Kidney (tissue), 14 donors: Measurements from ENCODE around the gene DIPK1A. TPM values are rescaled to one million over a fixed set of nuclear protein-coding genes. Genes with fewer than 3 reads are reported as not detected.

Experiments used
- DNase-seq, 5 donors: peaks; one replicate each; pipeline ENCODE4 v3.0.0-alpha.2; 2013 to 2020
- FAIRE-seq: peaks from 2 replicates; lab custom pipeline; 2012; peaks lifted over from hg19 to GRCh38; lab: Jason Lieb, UNC
- H3K27ac ChIP-seq, 2 donors: one replicate each; pipeline ENCODE4 v1.7.0; 2013; ENCODE audit warnings: low read depth in 2 of 2, low read length in 2 of 2, inconsistent platforms in 1 of 2
- H3K27me3 ChIP-seq: one replicate; pipeline ENCODE4 v1.7.1; 2013; ENCODE audit warnings: low read length, inconsistent platforms; ENCODE audit not compliant: control insufficient read depth, insufficient read depth
- H3K36me3 ChIP-seq, 3 donors: one replicate each; pipeline versions ENCODE4 v1.7.0 to v1.7.1; 2013; ENCODE audit warnings: low read length in 3 of 3, control low read depth in 1 of 3, inconsistent platforms in 1 of 3; ENCODE audit not compliant: insufficient read depth in 3 of 3, control insufficient read depth in 2 of 3
- H3K4me1 ChIP-seq, 3 donors: one replicate each; pipeline versions ENCODE4 v1.7.0 to v1.7.1; 2013; ENCODE audit warnings: low read length in 3 of 3, inconsistent platforms in 1 of 3, low read depth in 1 of 3; ENCODE audit not compliant: control insufficient read depth in 2 of 3, insufficient read depth in 2 of 3
- H3K4me3 ChIP-seq, 3 donors: one replicate each; pipeline versions ENCODE4 v1.7.0 to v1.8.1; 2013; ENCODE audit warnings: low read length in 3 of 3, control low read depth in 1 of 3, inconsistent platforms in 1 of 3
- H3K9ac ChIP-seq, 3 donors: one replicate each; pipeline versions ENCODE4 v1.7.0 to v1.7.1; 2013; ENCODE audit warnings: low read length in 3 of 3, control low read depth in 1 of 3, inconsistent platforms in 1 of 3
- H3K9me3 ChIP-seq, 3 donors: one replicate each; pipeline versions ENCODE4 v1.7.0 to v1.7.1; 2013; ENCODE audit warnings: low read length in 3 of 3, control low read depth in 1 of 3, inconsistent platforms in 1 of 3; ENCODE audit not compliant: control insufficient read depth in 2 of 3, insufficient read depth in 1 of 3
- intact Hi-C: fragments of 100-400 bp; cut with DNase I; formaldehyde crosslinking; loops from one replicate; pipeline ENCODE4 v1.11.1; 2022
- polyA plus RNA-seq: library from polyadenylated mRNA; stranded (reverse); fragments of 350-450 nt; fragmentation: Illumina TruSeq; extraction: RNeasy Lipid Tissue Mini Kit (QIAGEN cat#74804); gene quantifications from one replicate; pipeline ENCODE4 v1.2.3, GENCODE V29; 2014; ENCODE audit warnings: low read depth, low replicate concordance; ENCODE audit not compliant: insufficient read depth
- total RNA-seq: library from RNA; stranded (reverse); fragmentation: NEBNext Ultra II Directional; extraction: Animal tissue kit (Norgen Biotek cat#: 25700); gene quantifications from one replicate; pipeline ENCODE4 v1.2.1, GENCODE V29; 2021
- TF ChIP-seq, protein P1 (sequence below): IDR thresholded peaks from 3 replicates; pipeline ENCODE4 v1.5.1; 2012; ENCODE audit warnings: mild to moderate bottlenecking, moderate library complexity, borderline replicate concordance; ENCODE audit not compliant: insufficient read depth; ENCODE audit errors: extremely low read depth
- donor health status: control.
- donor health status: control.
- donor health status: control.
- donor health status: control.
- donor health status: control.
- donor health status: DM: yes; HTN: yes; CAD: no.
- donor health status: Normal renal cell carcinoma (clear cell type).

DIPK1A gene
- total and polyA plus RNA-seq, 2 donors from 2014 or later, result 4.0 to 6.1 TPM

DNA sequence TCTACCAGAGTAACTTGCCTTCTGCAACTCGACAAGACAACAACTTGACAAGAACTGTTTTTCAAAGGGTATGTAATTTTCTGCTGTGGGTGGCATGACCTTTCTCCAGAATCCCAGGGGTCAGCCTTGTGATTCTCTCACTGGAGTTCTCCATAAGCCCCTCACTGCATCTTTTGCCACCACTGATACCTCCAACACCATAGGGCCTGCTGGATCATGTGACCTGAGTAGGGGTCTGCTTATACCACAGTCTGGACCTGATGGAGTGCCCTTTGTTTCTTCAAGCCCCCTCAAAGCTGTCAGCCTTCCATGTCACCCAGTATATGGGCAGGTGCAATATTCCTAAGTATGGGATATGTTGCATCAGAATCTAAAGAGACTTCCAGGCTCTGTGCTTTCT is 31.6 kb upstream of the DIPK1A start:
- H3K9me3 ChIP-seq, result no peaks in the 10 kb centered on the region
- DNase-seq (no peak), FAIRE-seq (no peak)
- intact Hi-C loops, result no loop called here
- no peaks in the 10 kb centered on the region for H3K36me3 ChIP-seq
- H3K4me3 ChIP-seq, result no peak overlapping the region
- H3K9ac ChIP-seq, result no peak overlapping the region
- TF ChIP-seq, protein P1, sequence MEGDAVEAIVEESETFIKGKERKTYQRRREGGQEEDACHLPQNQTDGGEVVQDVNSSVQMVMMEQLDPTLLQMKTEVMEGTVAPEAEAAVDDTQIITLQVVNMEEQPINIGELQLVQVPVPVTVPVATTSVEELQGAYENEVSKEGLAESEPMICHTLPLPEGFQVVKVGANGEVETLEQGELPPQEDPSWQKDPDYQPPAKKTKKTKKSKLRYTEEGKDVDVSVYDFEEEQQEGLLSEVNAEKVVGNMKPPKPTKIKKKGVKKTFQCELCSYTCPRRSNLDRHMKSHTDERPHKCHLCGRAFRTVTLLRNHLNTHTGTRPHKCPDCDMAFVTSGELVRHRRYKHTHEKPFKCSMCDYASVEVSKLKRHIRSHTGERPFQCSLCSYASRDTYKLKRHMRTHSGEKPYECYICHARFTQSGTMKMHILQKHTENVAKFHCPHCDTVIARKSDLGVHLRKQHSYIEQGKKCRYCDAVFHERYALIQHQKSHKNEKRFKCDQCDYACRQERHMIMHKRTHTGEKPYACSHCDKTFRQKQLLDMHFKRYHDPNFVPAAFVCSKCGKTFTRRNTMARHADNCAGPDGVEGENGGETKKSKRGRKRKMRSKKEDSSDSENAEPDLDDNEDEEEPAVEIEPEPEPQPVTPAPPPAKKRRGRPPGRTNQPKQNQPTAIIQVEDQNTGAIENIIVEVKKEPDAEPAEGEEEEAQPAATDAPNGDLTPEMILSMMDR, result no peak
- H3K4me1 ChIP-seq, result peaks cover 0 to 2% (median 0%) of the 10 kb centered on the region in 3 donors
- H3K27ac ChIP-seq, result no peak overlapping the region
- H3K27me3 ChIP-seq, result no peaks in the 10 kb centered on the region

DNA sequence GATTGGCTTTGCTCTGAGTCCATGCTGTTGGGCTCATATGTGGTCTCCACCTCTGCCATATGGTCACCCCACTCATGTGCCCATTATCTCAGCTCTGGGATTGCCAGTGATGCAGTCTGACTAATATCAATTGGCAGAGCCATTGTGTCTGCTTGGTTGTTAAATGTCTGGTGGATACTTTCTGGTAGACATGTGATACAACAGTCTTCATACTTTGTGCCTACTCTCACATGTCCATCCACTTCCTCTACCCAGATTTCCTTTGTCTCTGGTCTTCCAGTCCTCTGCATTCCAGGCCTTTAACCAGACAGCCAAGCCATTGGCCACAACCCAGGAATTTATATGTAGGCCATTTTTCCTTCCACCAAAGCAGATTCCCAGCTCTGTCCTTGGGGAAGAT is 30.8 kb upstream of the DIPK1A start:
- no peak overlapping the region for H3K4me3 ChIP-seq
- TF ChIP-seq, protein P1, result no peak
- peaks cover 0 to 2% (median 0%) of the 10 kb centered on the region in 3 donors for H3K4me1 ChIP-seq
- H3K36me3 ChIP-seq, result no peaks in the 10 kb centered on the region
- H3K9ac ChIP-seq, result no peak overlapping the region
- no peak overlapping the region for H3K27ac ChIP-seq
- no peaks in the 10 kb centered on the region for H3K9me3 ChIP-seq
- no peak for DNase-seq
- no peaks in the 10 kb centered on the region for H3K27me3 ChIP-seq
- intact Hi-C loops, result no loop called here
- FAIRE-seq, result no peak

DNA sequence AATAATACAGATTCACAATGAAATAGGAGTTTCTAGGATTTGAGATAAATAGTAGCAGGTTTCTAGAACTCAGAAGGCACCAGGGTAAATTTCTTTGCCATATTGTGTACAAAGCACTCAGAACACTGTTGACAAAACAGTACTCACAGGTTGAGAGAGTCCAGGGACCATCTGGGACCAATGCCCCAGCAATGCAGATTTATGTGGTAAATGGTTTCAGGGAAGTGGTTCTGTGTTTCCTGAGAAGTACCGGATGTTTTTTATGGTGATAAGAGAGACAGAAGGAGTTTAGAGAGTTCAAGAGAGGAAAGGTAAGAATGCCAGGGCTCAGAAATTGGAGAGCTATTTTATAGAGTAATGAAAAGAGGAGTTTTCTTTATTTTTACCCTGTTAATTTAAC is 29.6 kb upstream of the DIPK1A start:
- FAIRE-seq (no peak), DNase-seq (no peak)
- H3K36me3 ChIP-seq, result no peaks in the 10 kb centered on the region
- H3K27me3 ChIP-seq, result no peaks in the 10 kb centered on the region
- no peaks in the 10 kb centered on the region for H3K9me3 ChIP-seq
- no peak overlapping the region for H3K9ac ChIP-seq
- TF ChIP-seq, protein P1, result no peak
- intact Hi-C loops, result no loop called here
- H3K4me1 ChIP-seq, result peaks cover 0 to 2% (median 0%) of the 10 kb centered on the region in 3 donors
- H3K4me3 ChIP-seq, result no peak overlapping the region
- no peak overlapping the region for H3K27ac ChIP-seq

DNA sequence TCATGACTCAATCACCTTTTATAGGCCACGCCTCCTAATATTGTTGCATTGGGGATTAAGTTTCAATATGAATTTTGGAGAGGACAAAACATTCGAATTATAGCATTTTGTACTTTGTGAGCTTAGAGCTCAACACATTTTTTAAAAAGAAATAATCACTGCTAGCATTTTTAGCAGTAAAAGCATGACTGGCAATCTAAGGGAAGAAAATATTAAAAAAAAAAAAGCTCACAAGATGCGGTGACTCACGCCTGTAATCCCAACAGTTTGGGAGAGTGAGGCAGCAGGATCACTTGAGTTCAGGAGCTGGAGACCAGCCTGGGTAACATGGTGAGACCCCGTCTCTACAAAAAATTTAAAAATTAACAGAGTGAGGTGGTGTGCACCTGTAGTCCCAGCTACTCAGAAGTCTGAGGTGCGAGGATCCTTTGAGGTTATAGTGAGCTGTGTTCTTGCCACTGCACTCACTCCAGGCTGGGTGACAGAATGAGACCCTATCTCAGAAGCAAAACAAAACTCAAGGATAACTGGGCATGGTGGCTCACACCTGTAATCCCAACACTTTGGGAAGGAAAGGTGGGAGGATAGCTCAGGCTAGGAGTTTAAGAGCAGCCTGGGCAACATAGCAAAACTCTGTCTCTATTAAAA is 28.8 kb upstream of the DIPK1A start:
- TF ChIP-seq, protein P1, result no peak

More for the DNA sequence above, 28.8 kb upstream of the DIPK1A start:
- no peaks in the 10 kb centered on the region for H3K27me3 ChIP-seq
- no peak for FAIRE-seq
- H3K9me3 ChIP-seq, result no peaks in the 10 kb centered on the region
- intact Hi-C loops, result no loop called here
- DNase-seq, result no peak
- H3K4me1 ChIP-seq, result peaks cover 0 to 2% (median 0%) of the 10 kb centered on the region in 3 donors
- no peaks in the 10 kb centered on the region for H3K36me3 ChIP-seq
- no peak overlapping the region for H3K4me3 ChIP-seq
- no peak overlapping the region for H3K9ac ChIP-seq
- H3K27ac ChIP-seq, result no peak overlapping the region
